HAP-1 (cell line): ENCODE measurements around the gene NUAK1.
"Not testable (repeated sequence)": the region's sequence is repeated elsewhere in the genome, so short reads cannot be mapped to it uniquely, and the experiment has no call there.

Experiments used
- DNase-seq, 2 experiments: peaks; one replicate each; pipeline ENCODE4 v3.0.0-alpha.2; 2016 to 2020; ENCODE audit warnings: low spot score in 2 of 2
- H3K27me3 ChIP-seq: fragments of 250-450 bp; sonication (Bioruptor Pico); 2 replicates; pipeline ENCODE4 v1.5.1; 2020; ENCODE audit warnings: low read depth, mild to moderate bottlenecking, moderate library complexity
- H3K36me3 ChIP-seq: fragments of 250-450 bp; sonication (Bioruptor Pico); replicated peaks from 2 replicates; pipeline ENCODE4 v1.5.1; 2020; ENCODE audit warnings: mild to moderate bottlenecking
- H3K4me1 ChIP-seq: fragments of 250-450 bp; sonication (Bioruptor Pico); 2 replicates; pipeline ENCODE4 v1.5.1; 2020; ENCODE audit warnings: mild to moderate bottlenecking
- H3K4me3 ChIP-seq: fragments of 250-450 bp; sonication (Bioruptor Pico); 2 replicates; pipeline ENCODE4 v1.5.1; 2020; ENCODE audit warnings: mild to moderate bottlenecking, moderate library complexity
- H3K9me3 ChIP-seq: fragments of 250-450 bp; sonication (Bioruptor Pico); 2 replicates; pipeline ENCODE4 v1.5.1; 2020; ENCODE audit warnings: mild to moderate bottlenecking, moderate library complexity
- in situ Hi-C: fragments of 300-500 bp; cut with MboI; formaldehyde crosslinking; loops from 3 replicates; pipeline ENCODE4 v1.14.3; 2020; ENCODE audit warnings: low sequenced_read_pairs, inconsistent platforms, mixed read lengths

NUAK1 gene

GRCh38 chr12:106021516-106021915 lies 117.2 kb downstream of the NUAK1 start:
- in situ Hi-C loops, result no loop called here

GRCh38 chr12:106020736-106021135 lies 118.0 kb downstream of the NUAK1 start:
- H3K9me3 ChIP-seq, result peaks cover 10% of the 10 kb centered on the region; the same call in 1 of the 2 replicates
- H3K27me3 ChIP-seq, result no peaks in the 10 kb centered on the region
- in situ Hi-C loops, result no loop called here
- DNase-seq, result no peak
- no peaks in the 10 kb centered on the region for H3K4me1 ChIP-seq
- no peaks in the 10 kb centered on the region for H3K36me3 ChIP-seq
- no peak overlapping the region for H3K4me3 ChIP-seq

More at GRCh38 chr12:106021516-106021915, 117.2 kb downstream of the NUAK1 start:
- Histone ChIP-seq H3K27me3 (no peaks in the 10 kb centered on the region), H3K4me1 (no peaks in the 10 kb centered on the region), H3K36me3 (no peaks in the 10 kb centered on the region), H3K4me3 (no peak overlapping the region), H3K9me3 (peaks cover 10% of the 10 kb centered on the region; the same call in 1 of the 2 replicates)
- DNase-seq, result no peak

GRCh38 chr12:106019144-106019543 lies 119.6 kb downstream of the NUAK1 start:
- H3K4me3 ChIP-seq, result no peak overlapping the region
- H3K27me3 ChIP-seq, result no peaks in the 10 kb centered on the region
- DNase-seq, result no peak
- no peaks in the 10 kb centered on the region for H3K36me3 ChIP-seq
- peaks cover 10% of the 10 kb centered on the region; the same call in 1 of the 2 replicates for H3K9me3 ChIP-seq
- no peaks in the 10 kb centered on the region for H3K4me1 ChIP-seq
- in situ Hi-C loops, result no loop called here

- no peak overlapping the region for H3K4me3 ChIP-seq
- H3K36me3 ChIP-seq, result no peaks in the 10 kb centered on the region
- in situ Hi-C loops, result no loop called here
- H3K4me1 ChIP-seq, result no peaks in the 10 kb centered on the region
- DNase-seq, result no peak
- peaks cover 10% of the 10 kb centered on the region; the same call in 1 of the 2 replicates for H3K9me3 ChIP-seq
- no peaks in the 10 kb centered on the region for H3K27me3 ChIP-seq
Measured at GRCh38 chr12:106018286-106018685, 120.5 kb downstream of the NUAK1 start.

GRCh38 chr12:106016601-106017278 lies 122.0 kb downstream of the NUAK1 start:
- DNase-seq, H3K36me3 ChIP-seq, H3K4me3 ChIP-seq, H3K9me3 ChIP-seq, in situ Hi-C loops, H3K27me3 ChIP-seq, H3K4me1 ChIP-seq: not testable (repeated sequence)

- Histone ChIP-seq H3K9me3 (peaks cover 10% of the 10 kb centered on the region; the same call in 1 of the 2 replicates), H3K4me1 (no peaks in the 10 kb centered on the region), H3K36me3 (no peaks in the 10 kb centered on the region), H3K27me3 (no peaks in the 10 kb centered on the region), H3K4me3 (no peak overlapping the region)
- in situ Hi-C loops, result no loop called here
- no peak for DNase-seq
Measured at GRCh38 chr12:106015646-106016045, 123.1 kb downstream of the NUAK1 start.

- in situ Hi-C loops, result no loop called here
- H3K9me3 ChIP-seq, result peaks cover 5% of the 10 kb centered on the region; the same call in 1 of the 2 replicates
- no peak for DNase-seq
- H3K4me3 ChIP-seq, result no peak overlapping the region
- H3K36me3 ChIP-seq, result no peaks in the 10 kb centered on the region
- no peaks in the 10 kb centered on the region for H3K27me3 ChIP-seq
- 0 out of 2 replicates have a peak, but pooled peaks cover 2% of the 10 kb centered on the region for H3K4me1 ChIP-seq
Measured at GRCh38 chr12:106013941-106014340, 124.8 kb downstream of the NUAK1 start.
